Measurements from ENCODE around the gene BMAL1. TPM values are rescaled to one million over a fixed set of nuclear protein-coding genes. Genes with fewer than 3 reads are reported as not detected.

The BMAL1 gene
- total and polyA plus RNA-seq, 5 donors: 6.5 to 23.4 (median 18.8) TPM

DNA sequence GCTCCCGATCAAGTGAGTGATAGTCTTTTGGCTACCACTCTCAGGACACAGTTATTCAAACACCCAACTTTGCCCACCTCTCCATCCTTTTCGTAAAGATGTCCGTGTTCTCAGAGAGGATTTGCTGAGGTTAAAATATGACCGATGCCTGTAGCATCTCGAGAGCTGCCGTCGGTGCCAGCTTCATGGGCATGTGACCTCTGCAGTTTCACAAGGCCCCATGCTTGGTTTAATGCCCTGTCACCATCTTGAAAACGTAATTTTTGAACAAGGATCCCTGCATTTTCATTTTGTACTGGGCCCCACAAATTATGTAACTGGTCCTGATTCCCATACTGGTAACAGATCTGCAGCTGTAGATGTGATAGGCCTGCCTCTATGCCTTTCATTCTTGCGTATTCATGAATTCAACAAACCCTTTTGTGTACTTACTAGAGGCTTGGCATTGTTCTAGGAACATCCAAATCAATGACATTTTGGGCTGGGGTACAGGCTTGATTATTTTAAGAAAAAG is 85.1 kb downstream of the BMAL1 start:
- WGBS: 96% methylated on average over 9 of the region's 9 CpGs
- ATAC-seq (no peak), DNase-seq (no peak)
- H3K27ac ChIP-seq (ENCODE audit: low read length): no peak overlapping the region
- no peaks in the 10 kb centered on the region for H3K9me3 ChIP-seq (ENCODE audit: control insufficient read depth, low read length)
- no peak overlapping the region for H3K4me3 ChIP-seq (ENCODE audit: low read length)
- no peaks in the 10 kb centered on the region for H3K27me3 ChIP-seq (ENCODE audit: control insufficient read depth, insufficient read depth)
- no peaks in the 10 kb centered on the region for H3K4me1 ChIP-seq (ENCODE audit: control insufficient read depth, insufficient read depth, low read length)
- intact Hi-C loops (cut with DNase I): no loop called here

GRCh38 chr11:13364388-13364787 is 86.8 kb downstream of the BMAL1 start:
- Histone ChIP-seq H3K4me1 (ENCODE audit: control insufficient read depth, insufficient read depth, low read length) (no peaks in the 10 kb centered on the region), H3K9me3 (ENCODE audit: control insufficient read depth, low read length) (no peaks in the 10 kb centered on the region), H3K4me3 (ENCODE audit: low read length) (no peak overlapping the region), H3K27ac (ENCODE audit: low read length) (no peak overlapping the region), H3K27me3 (ENCODE audit: control insufficient read depth, insufficient read depth) (no peaks in the 10 kb centered on the region)
- DNase-seq: no peak
- intact Hi-C loops (cut with DNase I): no loop called here
- 89% methylated on average over 2 of the region's 2 CpGs for WGBS
- no peak for ATAC-seq

DNA sequence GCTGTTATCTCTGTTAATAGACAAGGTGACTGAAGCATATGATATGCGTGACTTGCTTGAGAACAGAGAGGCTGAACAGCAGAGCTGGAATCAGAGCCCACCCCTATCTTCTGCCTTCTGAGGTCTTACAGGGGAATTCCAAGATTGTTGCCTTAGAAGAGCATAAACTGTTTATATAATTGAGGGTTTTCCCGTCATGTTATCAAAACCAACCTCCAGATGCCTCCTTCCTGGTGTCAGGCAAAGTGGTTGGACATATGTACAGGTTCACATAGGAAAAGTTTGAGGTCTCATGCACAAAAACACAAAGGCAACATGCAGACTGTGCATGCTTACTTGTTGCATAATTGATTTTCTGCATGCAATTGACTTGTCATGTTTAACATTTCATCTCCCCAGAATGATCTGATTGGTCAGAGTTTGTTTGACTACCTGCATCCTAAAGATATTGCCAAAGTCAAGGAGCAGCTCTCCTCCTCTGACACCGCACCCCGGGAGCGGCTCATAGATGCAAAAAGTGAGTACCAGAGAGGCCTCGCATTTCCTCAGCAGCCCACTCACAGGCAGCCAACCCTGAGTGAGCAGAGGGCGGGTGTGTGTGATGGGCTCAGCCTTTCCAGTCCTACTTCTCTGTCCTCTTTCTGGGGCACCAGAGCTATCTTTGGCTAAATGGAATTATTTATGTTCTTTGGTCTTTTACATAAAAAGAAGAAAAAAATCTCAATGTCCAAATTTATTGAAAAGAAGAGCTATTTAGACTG is 88.9 kb downstream of the BMAL1 start:
- Histone ChIP-seq H3K4me1 (ENCODE audit: control insufficient read depth, insufficient read depth, low read length) (no peaks in the 10 kb centered on the region), H3K27me3 (ENCODE audit: control insufficient read depth, insufficient read depth) (no peaks in the 10 kb centered on the region), H3K9me3 (ENCODE audit: control insufficient read depth, low read length) (no peaks in the 10 kb centered on the region), H3K27ac (ENCODE audit: low read length) (no peak overlapping the region), H3K4me3 (ENCODE audit: low read length) (no peak overlapping the region)
- DNase-seq (no peak), ATAC-seq (no peak)
- intact Hi-C loops (cut with DNase I): no loop called here
- 92% methylated on average over 7 of the region's 7 CpGs for WGBS

GRCh38 chr11:13367115-13367514 is 89.5 kb downstream of the BMAL1 start:
- no peak for DNase-seq
- Histone ChIP-seq H3K27ac (ENCODE audit: low read length) (no peak overlapping the region), H3K9me3 (ENCODE audit: control insufficient read depth, low read length) (no peaks in the 10 kb centered on the region), H3K27me3 (ENCODE audit: control insufficient read depth, insufficient read depth) (no peaks in the 10 kb centered on the region), H3K4me1 (ENCODE audit: control insufficient read depth, insufficient read depth, low read length) (no peaks in the 10 kb centered on the region), H3K4me3 (ENCODE audit: low read length) (no peak overlapping the region)
- intact Hi-C loops (cut with DNase I): no loop called here
- ATAC-seq: no peak
- WGBS: 94% methylated on average over 4 of the region's 4 CpGs

- intact Hi-C loops (cut with DNase I): no loop called here
- no peak overlapping the region for H3K4me3 ChIP-seq (ENCODE audit: low read length)
- no peaks in the 10 kb centered on the region for H3K4me1 ChIP-seq (ENCODE audit: control insufficient read depth, insufficient read depth, low read length)
- no peak for DNase-seq
- no peaks in the 10 kb centered on the region for H3K9me3 ChIP-seq (ENCODE audit: control insufficient read depth, low read length)
- H3K27me3 ChIP-seq (ENCODE audit: control insufficient read depth, insufficient read depth): no peaks in the 10 kb centered on the region
- WGBS: 77% methylated on average over 5 of the region's 5 CpGs
- no peak for ATAC-seq
- H3K27ac ChIP-seq (ENCODE audit: low read length): no peak overlapping the region
Observed at GRCh38 chr11:13368041-13368446, 90.5 kb downstream of the BMAL1 start.

DNA sequence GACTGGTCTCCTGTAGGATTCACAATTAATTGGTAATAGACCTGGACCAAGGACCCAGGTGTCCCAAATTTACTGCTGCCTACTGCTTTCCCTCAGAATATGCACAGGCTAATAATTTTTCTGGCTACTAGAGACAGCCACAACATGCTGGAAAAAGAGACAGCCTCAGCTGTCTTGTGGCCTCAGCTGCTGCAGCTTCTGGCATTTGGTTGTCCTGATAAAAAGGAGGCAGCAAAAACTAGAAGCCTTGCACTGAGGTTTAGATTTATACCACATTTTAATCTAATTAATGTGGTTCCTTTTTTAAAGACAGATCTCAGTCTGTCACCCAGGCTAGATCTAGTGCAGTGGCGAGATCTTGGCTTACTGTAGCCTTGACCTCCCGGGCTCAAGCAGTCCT is 95.6 kb downstream of the BMAL1 start:
- Histone ChIP-seq H3K27ac (ENCODE audit: low read length) (no peak overlapping the region), H3K9me3 (ENCODE audit: control insufficient read depth, low read length) (no peaks in the 10 kb centered on the region)

GRCh38 chr11:13375798-13376197 is 98.2 kb downstream of the BMAL1 start:
- Histone ChIP-seq H3K27ac (ENCODE audit: low read length) (no peak overlapping the region), H3K27me3 (ENCODE audit: control insufficient read depth, insufficient read depth) (no peaks in the 10 kb centered on the region), H3K4me3 (ENCODE audit: low read length) (no peak overlapping the region), H3K4me1 (ENCODE audit: control insufficient read depth, insufficient read depth, low read length) (no peaks in the 10 kb centered on the region), H3K9me3 (ENCODE audit: control insufficient read depth, low read length) (no peaks in the 10 kb centered on the region)
- peak; percentile 40 to 70 for ATAC-seq
- no peak for DNase-seq
- intact Hi-C loops (cut with DNase I): loop anchor here in 1 of 4 donors (10.0 kb wide), 1 partner anchor 89 kb away; the partner anchor contains the start of gene BTBD10

More for the DNA sequence above, 95.6 kb downstream of the BMAL1 start:
- Histone ChIP-seq H3K4me3 (ENCODE audit: low read length) (no peak overlapping the region), H3K4me1 (ENCODE audit: control insufficient read depth, insufficient read depth, low read length) (no peaks in the 10 kb centered on the region), H3K27me3 (ENCODE audit: control insufficient read depth, insufficient read depth) (no peaks in the 10 kb centered on the region)
- no peak for DNase-seq
- intact Hi-C loops (cut with DNase I): loop anchor here in 1 of 4 donors (10.0 kb wide), 1 partner anchor 92 kb away; the partner anchor contains the start of gene BTBD10
- no peak for ATAC-seq
- WGBS: 93% methylated on average over 2 of the region's 2 CpGs

- WGBS: 78% methylated on average over 5 of the region's 5 CpGs
- H3K9me3 ChIP-seq (ENCODE audit: control insufficient read depth, low read length): no peaks in the 10 kb centered on the region
- no peak overlapping the region for H3K27ac ChIP-seq (ENCODE audit: low read length)
- H3K27me3 ChIP-seq (ENCODE audit: control insufficient read depth, insufficient read depth): no peaks in the 10 kb centered on the region
- intact Hi-C loops (cut with DNase I): loop anchor here in 1 of 4 donors (10.0 kb wide), 1 partner anchor 88 kb away; the partner anchor contains the start of gene BTBD10
- no peak for DNase-seq
- no peaks in the 10 kb centered on the region for H3K4me1 ChIP-seq (ENCODE audit: control insufficient read depth, insufficient read depth, low read length)
- ATAC-seq: no peak
- H3K4me3 ChIP-seq (ENCODE audit: low read length): no peak overlapping the region
Observed at GRCh38 chr11:13376402-13376801, 98.8 kb downstream of the BMAL1 start.

DNA sequence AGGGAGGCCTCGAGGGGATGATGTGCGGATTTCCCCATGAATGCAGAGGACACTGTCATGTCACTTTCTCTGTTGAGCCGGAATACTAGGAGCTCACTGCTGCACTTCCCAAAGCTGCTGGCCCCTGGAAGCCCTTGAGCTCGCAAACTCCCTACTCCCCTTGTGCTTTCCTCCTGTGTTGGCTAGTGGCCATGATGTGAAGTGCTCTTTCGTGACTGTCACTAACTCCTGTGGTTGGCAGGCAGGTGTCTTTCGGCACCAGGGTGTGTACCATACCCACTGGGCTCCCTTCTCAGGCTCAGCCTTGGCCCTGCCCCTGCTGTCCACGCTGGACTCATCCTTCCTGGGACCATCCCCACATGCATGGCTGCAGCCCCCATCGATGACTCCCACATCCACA is 99.2 kb downstream of the BMAL1 start:
- no peaks in the 10 kb centered on the region for H3K27me3 ChIP-seq (ENCODE audit: control insufficient read depth, insufficient read depth)
- peak in 1 of 2 donors; percentile 24 for ATAC-seq
- no peak overlapping the region for H3K4me3 ChIP-seq (ENCODE audit: low read length)
- whole genome bisulfite sequencing: 86% methylated on average over 8 of the region's 8 CpGs
- H3K27ac ChIP-seq (ENCODE audit: low read length): no peak overlapping the region
- DNase-seq: peak in 1 of 3 donors; percentile 30
- H3K9me3 ChIP-seq (ENCODE audit: control insufficient read depth, low read length): no peaks in the 10 kb centered on the region
- no peaks in the 10 kb centered on the region for H3K4me1 ChIP-seq (ENCODE audit: control insufficient read depth, insufficient read depth, low read length)
- intact Hi-C loops (cut with DNase I): loop anchor here in 1 of 4 donors (10.0 kb wide), 1 partner anchor 88 kb away; the partner anchor contains the start of gene BTBD10

- ATAC-seq (no peak), DNase-seq (no peak)
- H3K4me3 ChIP-seq (ENCODE audit: low read length): no peak overlapping the region
- WGBS: 84% methylated on average over 2 of the region's 2 CpGs
- no peaks in the 10 kb centered on the region for H3K27me3 ChIP-seq (ENCODE audit: control insufficient read depth, insufficient read depth)
- no peak overlapping the region for H3K27ac ChIP-seq (ENCODE audit: low read length)
- intact Hi-C loops (cut with DNase I): loop anchor here in 1 of 4 donors (10.0 kb wide), 1 partner anchor 86 kb away; the partner anchor contains the start of gene BTBD10
- no peaks in the 10 kb centered on the region for H3K4me1 ChIP-seq (ENCODE audit: control insufficient read depth, insufficient read depth, low read length)
- H3K9me3 ChIP-seq (ENCODE audit: control insufficient read depth, low read length): no peaks in the 10 kb centered on the region
Observed at GRCh38 chr11:13378316-13378715, 100.7 kb downstream of the BMAL1 start.

DNA sequence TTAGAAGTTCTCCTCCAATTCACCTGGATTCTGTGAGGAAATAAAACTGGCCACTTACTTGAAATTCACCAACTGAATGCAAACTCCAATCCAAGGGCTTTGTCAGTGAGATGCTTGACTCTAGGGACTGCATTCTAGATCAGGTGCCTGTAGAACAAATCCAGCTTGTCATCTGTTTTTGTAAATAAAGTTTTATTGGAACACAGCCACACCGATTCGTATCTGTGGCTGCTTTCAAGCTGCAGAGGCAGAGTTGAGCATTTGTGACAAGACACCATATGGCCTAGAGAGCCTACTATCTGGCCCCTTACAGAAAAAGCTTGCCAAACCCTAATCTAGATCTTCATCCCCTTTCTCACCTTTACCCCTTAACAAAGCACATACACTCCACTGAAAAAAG is 103.1 kb downstream of the BMAL1 start:
- ATAC-seq: no peak
- WGBS: 91% methylated on average over 2 of the region's 2 CpGs
- Histone ChIP-seq H3K4me1 (ENCODE audit: control insufficient read depth, insufficient read depth, low read length) (no peaks in the 10 kb centered on the region), H3K27me3 (ENCODE audit: control insufficient read depth, insufficient read depth) (no peaks in the 10 kb centered on the region), H3K27ac (ENCODE audit: low read length) (no peak overlapping the region), H3K9me3 (ENCODE audit: control insufficient read depth, low read length) (no peaks in the 10 kb centered on the region), H3K4me3 (ENCODE audit: low read length) (no peak overlapping the region)
- intact Hi-C loops (cut with DNase I): no loop called here
- DNase-seq: no peak

All from right cardiac atrium (tissue), 5 donors.